Activated T-helper 1 cell treated with anti-CD3 and anti-CD28 coated beads, Interleukin-12 subunit alpha, Interleukin-12 subunit beta, Interleukin-2, Interleukin-4 antibody, amounts not matched to agents 30 ng/mL and 10 ng/mL and 1 ng/mL, durations not matched to agents 14 hours and 24 hours and 36 hours (primary cell): ENCODE data around the gene LRRFIP1. TPM values are rescaled to one million over a fixed set of nuclear protein-coding genes. Genes with fewer than 3 reads are reported as not detected.

Source experiments
- DNase-seq: peaks from one replicate; pipeline ENCODE4 v3.0.0; 2021; ENCODE audit warnings: low spot score
- H3K27ac Mint-ChIP-seq: one replicate; pipeline ENCODE4 v1.8.0; 2021; ENCODE audit warnings: mild to moderate bottlenecking, mixed read lengths
- H3K27me3 Mint-ChIP-seq: one replicate; pipeline ENCODE4 v1.8.0; 2022; ENCODE audit warnings: mild to moderate bottlenecking, moderate library complexity, mixed read lengths; ENCODE audit not compliant: insufficient read depth
- H3K36me3 Mint-ChIP-seq: one replicate; pipeline ENCODE4 v1.8.0; 2021; ENCODE audit warnings: low read depth, mixed read lengths
- H3K4me1 Mint-ChIP-seq: one replicate; pipeline ENCODE4 v1.8.0; 2021; ENCODE audit warnings: low read depth, mixed read lengths
- H3K4me3 Mint-ChIP-seq: one replicate; pipeline ENCODE4 v1.8.0; 2021; ENCODE audit warnings: mild to moderate bottlenecking, moderate library complexity, mixed read lengths
- H3K9me3 Mint-ChIP-seq: one replicate; pipeline ENCODE4 v1.8.0; 2021; ENCODE audit warnings: mixed read lengths
- intact Hi-C: fragments of 100-400 bp; cut with micrococcal nuclease; formaldehyde crosslinking; loops from one replicate; pipeline ENCODE4 v1.15.1; 2024
- total RNA-seq: library from RNA; stranded (reverse); gene quantifications from 2 replicates; pipeline ENCODE4 v1.2.3, GENCODE V29; 2022

Gene LRRFIP1
- total RNA-seq, 1 donor from 2014 or later = 212 TPM

DNA sequence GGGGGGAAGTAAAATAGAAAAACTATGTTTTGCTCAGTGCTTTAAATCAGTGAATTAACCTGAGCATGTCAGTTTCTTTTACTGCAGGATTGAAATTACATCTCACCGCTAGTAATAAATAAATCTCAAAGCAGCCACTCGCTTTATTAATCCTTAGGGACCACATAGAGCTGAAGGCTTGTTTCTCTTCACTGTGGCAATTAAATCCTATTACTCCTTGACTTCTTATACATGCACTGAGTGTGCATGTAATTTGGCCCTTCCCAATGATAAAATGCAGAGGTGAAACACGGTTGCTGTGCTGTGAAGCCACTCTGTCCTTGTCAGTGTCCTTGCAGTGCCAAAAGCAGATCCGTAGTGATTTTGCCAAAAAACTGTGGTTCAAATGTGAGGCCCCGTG lies 94.1 kb downstream of the LRRFIP1 start:
- Mint-ChIP-seq H3K4me1 (peaks cover 44% of the 10 kb centered on the region), H3K27me3 (no peaks in the 10 kb centered on the region), H3K9me3 (no peaks in the 10 kb centered on the region), H3K27ac (no peak overlapping the region), H3K36me3 (peaks cover 32% of the 10 kb centered on the region), H3K4me3 (no peak overlapping the region)
- DNase-seq = no peak
- intact Hi-C loops = no loop called here

DNA sequence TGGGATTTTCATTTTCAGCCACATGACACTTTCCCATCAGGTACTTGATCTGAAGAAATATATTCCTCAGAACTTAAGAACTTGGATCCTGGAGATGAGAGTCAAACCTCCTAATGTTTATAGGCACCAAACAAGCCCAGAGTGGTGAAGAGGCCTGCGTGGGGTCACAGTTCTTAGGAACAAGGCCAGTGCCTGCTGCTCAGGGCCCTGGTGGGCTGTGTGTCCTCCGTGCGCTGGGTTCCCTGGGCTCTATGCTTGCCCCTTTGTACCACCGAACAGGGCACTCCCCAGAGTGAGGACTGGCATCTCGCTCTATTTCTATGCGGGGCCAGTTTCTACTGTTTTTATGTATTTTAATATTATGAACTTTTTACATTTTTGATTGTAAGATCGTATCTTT lies 95.2 kb downstream of the LRRFIP1 start:
- no peak for DNase-seq
- Mint-ChIP-seq H3K4me3 (no peak overlapping the region), H3K4me1 (peaks cover 44% of the 10 kb centered on the region), H3K9me3 (no peaks in the 10 kb centered on the region), H3K27me3 (no peaks in the 10 kb centered on the region), H3K27ac (no peak overlapping the region), H3K36me3 (peaks cover 33% of the 10 kb centered on the region)
- intact Hi-C loops = no loop called here

- Mint-ChIP-seq H3K27me3 (no peaks in the 10 kb centered on the region), H3K4me3 (no peak overlapping the region), H3K9me3 (no peaks in the 10 kb centered on the region), H3K4me1 (peaks cover 44% of the 10 kb centered on the region), H3K36me3 (peaks cover 35% of the 10 kb centered on the region), H3K27ac (no peak overlapping the region)
- DNase-seq = no peak
- intact Hi-C loops = no loop called here
Measured at GRCh38 chr2:237723023-237723422, 95.6 kb downstream of the LRRFIP1 start.

- DNase-seq = no peak
- Mint-ChIP-seq H3K36me3 (peaks cover 32% of the 10 kb centered on the region), H3K4me1 (peaks cover 42% of the 10 kb centered on the region), H3K9me3 (no peaks in the 10 kb centered on the region), H3K27ac (peak overlapping the region; percentile 18), H3K27me3 (no peaks in the 10 kb centered on the region), H3K4me3 (no peak overlapping the region)
- intact Hi-C loops = no loop called here
Measured at GRCh38 chr2:237723602-237724001, 96.2 kb downstream of the LRRFIP1 start.

- DNase-seq = no peak
- intact Hi-C loops = no loop called here
- Mint-ChIP-seq H3K36me3 (peaks cover 32% of the 10 kb centered on the region), H3K27me3 (no peaks in the 10 kb centered on the region), H3K27ac (no peak overlapping the region), H3K4me3 (no peak overlapping the region), H3K9me3 (no peaks in the 10 kb centered on the region), H3K4me1 (peaks cover 41% of the 10 kb centered on the region)
Measured at GRCh38 chr2:237724811-237725478, 97.6 kb downstream of the LRRFIP1 start.

DNA sequence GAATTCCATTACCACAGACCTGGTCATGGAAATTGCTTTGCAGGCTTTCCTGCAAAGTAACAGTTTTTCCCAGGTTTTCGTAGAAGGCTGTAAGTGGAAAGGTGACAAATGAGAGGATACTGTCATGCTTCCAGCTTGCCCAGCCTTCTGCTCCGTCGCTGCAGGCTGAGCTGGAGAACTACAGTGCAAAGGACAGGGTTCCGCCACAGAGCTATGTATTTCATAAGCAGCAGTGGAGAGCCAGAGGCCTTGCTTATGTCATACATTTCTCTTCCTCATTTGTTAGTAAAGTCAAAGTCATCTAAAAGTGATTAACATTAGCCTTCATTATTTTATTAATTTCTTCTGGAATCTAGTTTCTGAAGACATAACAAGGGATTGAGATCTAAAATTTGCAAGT lies 98.3 kb downstream of the LRRFIP1 start:
- H3K9me3 Mint-ChIP-seq = no peaks in the 10 kb centered on the region
- H3K36me3 Mint-ChIP-seq = peaks cover 30% of the 10 kb centered on the region
- H3K4me1 Mint-ChIP-seq = peaks cover 46% of the 10 kb centered on the region
- no peaks in the 10 kb centered on the region for H3K27me3 Mint-ChIP-seq
- H3K27ac Mint-ChIP-seq = no peak overlapping the region
- H3K4me3 Mint-ChIP-seq = no peak overlapping the region
- no peak for DNase-seq
- intact Hi-C loops = no loop called here

GRCh38 chr2:237726401-237726830 lies 99.0 kb downstream of the LRRFIP1 start:
- DNase-seq = no peak
- H3K4me1 Mint-ChIP-seq = peaks cover 52% of the 10 kb centered on the region
- H3K4me3 Mint-ChIP-seq = no peak overlapping the region
- no peaks in the 10 kb centered on the region for H3K27me3 Mint-ChIP-seq
- H3K27ac Mint-ChIP-seq = no peak overlapping the region
- peaks cover 32% of the 10 kb centered on the region for H3K36me3 Mint-ChIP-seq
- H3K9me3 Mint-ChIP-seq = no peaks in the 10 kb centered on the region
- intact Hi-C loops = no loop called here

DNA sequence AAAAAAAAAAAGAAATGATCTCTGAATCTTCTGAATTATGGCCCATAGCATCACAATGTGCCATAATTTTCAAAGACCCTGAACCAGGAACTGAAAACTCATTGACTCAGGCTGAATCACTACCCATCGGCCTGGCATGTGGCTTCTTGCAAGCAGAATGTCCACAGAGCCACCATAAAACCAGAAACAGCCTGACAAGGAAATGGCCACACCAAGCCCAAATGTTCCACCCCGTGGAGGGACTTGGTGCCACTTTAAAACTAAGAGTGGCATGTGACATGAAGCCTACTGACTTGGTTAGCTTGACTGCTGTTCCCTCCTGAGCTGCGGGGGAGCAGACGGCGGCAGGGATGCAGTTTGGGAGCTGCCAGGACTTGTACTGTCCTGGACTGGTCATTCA lies 100.0 kb downstream of the LRRFIP1 start:
- peaks cover 52% of the 10 kb centered on the region for H3K4me1 Mint-ChIP-seq
- intact Hi-C loops = no loop called here
- H3K27ac Mint-ChIP-seq = no peak overlapping the region
- no peak for DNase-seq
- no peaks in the 10 kb centered on the region for H3K9me3 Mint-ChIP-seq
- H3K27me3 Mint-ChIP-seq = no peaks in the 10 kb centered on the region
- peaks cover 32% of the 10 kb centered on the region for H3K36me3 Mint-ChIP-seq
- no peak overlapping the region for H3K4me3 Mint-ChIP-seq

- Mint-ChIP-seq H3K27me3 (no peaks in the 10 kb centered on the region), H3K9me3 (no peaks in the 10 kb centered on the region), H3K36me3 (peaks cover 26% of the 10 kb centered on the region), H3K27ac (peak overlapping the region; percentile 43), H3K4me3 (no peak overlapping the region), H3K4me1 (peaks cover 49% of the 10 kb centered on the region)
- DNase-seq = no peak
- intact Hi-C loops = no loop called here
Measured at GRCh38 chr2:237729681-237730475, 102.5 kb downstream of the LRRFIP1 start.

GRCh38 chr2:237731663-237732062 lies 104.3 kb downstream of the LRRFIP1 start:
- Mint-ChIP-seq H3K27me3 (no peaks in the 10 kb centered on the region), H3K4me3 (peak overlapping the region; percentile 40), H3K27ac (peak overlapping the region; percentile 85), H3K4me1 (peaks cover 46% of the 10 kb centered on the region), H3K9me3 (no peaks in the 10 kb centered on the region), H3K36me3 (peaks cover 32% of the 10 kb centered on the region)
- intact Hi-C loops = loop anchor here (1.0 kb wide), 2 partner anchors 14 to 31 kb away; no protein-coding TSS in a partner anchor
- DNase-seq = no peak

DNA sequence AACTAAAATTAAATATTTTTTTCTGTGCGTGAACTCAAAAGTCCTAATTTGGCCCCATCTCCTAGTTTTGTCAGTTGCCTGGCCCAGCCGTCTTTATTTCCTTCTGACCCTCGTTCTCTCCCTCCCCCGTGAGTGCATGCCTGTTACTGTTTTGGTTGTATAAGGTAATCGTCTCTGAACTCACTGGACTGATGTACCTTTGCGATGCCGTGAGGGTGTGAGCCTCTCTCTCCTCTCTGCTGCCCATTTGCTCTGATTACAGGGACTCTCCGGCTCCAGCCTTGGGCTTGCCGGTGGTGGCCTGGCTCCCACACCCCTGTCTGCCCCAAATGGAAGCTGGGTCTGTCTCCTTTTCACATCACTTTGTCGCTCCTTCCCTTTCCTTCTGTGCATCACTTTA lies 104.7 kb downstream of the LRRFIP1 start:
- DNase-seq = no peak
- H3K9me3 Mint-ChIP-seq = no peaks in the 10 kb centered on the region
- intact Hi-C loops = no loop called here
- H3K27ac Mint-ChIP-seq = peak overlapping the region; percentile 55
- no peaks in the 10 kb centered on the region for H3K27me3 Mint-ChIP-seq
- peaks cover 46% of the 10 kb centered on the region for H3K4me1 Mint-ChIP-seq
- H3K4me3 Mint-ChIP-seq = no peak overlapping the region
- peaks cover 32% of the 10 kb centered on the region for H3K36me3 Mint-ChIP-seq

GRCh38 chr2:237732790-237733381 lies 105.5 kb downstream of the LRRFIP1 start:
- H3K9me3 Mint-ChIP-seq = no peaks in the 10 kb centered on the region
- peaks cover 43% of the 10 kb centered on the region for H3K4me1 Mint-ChIP-seq
- H3K36me3 Mint-ChIP-seq = peaks cover 32% of the 10 kb centered on the region
- H3K27ac Mint-ChIP-seq = peak overlapping the region; percentile 40
- H3K27me3 Mint-ChIP-seq = no peaks in the 10 kb centered on the region
- H3K4me3 Mint-ChIP-seq = no peak overlapping the region
- DNase-seq = no peak
- intact Hi-C loops = no loop called here

DNA sequence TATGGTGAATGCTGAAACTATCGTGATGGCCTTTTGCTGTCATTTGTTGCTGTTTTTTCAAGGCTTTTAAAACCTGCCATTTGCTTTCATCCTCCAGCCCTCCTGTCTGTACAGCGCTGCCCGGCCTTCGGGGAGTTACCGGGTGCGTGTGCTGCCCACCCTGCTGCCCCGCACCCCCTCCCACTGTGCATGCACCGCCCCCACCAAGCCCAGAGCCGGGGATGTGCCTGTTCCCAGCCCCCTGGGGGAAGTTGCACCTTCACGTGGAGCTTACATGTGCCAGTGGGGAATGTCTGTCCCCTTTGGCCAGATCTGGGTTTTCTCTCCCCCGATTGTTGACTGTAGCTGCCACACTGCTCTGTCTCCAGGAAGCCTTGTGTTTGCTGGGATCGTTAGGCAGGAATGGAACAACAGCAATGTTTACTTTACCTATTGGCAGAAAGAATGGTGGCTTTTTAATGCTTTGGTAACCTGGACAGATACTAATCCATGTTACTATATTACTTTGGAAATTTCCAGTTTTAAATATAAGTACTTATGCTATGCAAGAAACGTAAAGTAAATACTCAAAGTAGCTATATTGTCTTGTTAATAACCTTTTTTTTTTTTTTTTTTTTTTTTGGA lies 106.4 kb downstream of the LRRFIP1 start:
- Mint-ChIP-seq H3K4me3 (no peak overlapping the region), H3K9me3 (no peaks in the 10 kb centered on the region), H3K27me3 (no peaks in the 10 kb centered on the region), H3K36me3 (peaks cover 33% of the 10 kb centered on the region), H3K4me1 (peaks cover 40% of the 10 kb centered on the region), H3K27ac (peak overlapping the region; percentile 18)
- no peak for DNase-seq
- intact Hi-C loops = no loop called here
